Measurements from ENCODE around the gene ERGIC1. TPM values are rescaled to one million over a fixed set of nuclear protein-coding genes. Genes with fewer than 3 reads are reported as not detected.
"Not testable (repeated sequence)": the region's sequence is repeated elsewhere in the genome, so short reads cannot be mapped to it uniquely, and the experiment has no call there.

Gene ERGIC1
- total RNA-seq, 1 donor from 2014 or later = 76.9 TPM

- DNase-seq (ENCODE audit: low spot score) = no peak
- intact Hi-C loops (cut with DNase I) = no loop called here
Observed at GRCh38 chr5:172891716-172892421, 57.8 kb downstream of the ERGIC1 start.

- intact Hi-C loops (cut with DNase I) = no loop called here
- DNase-seq (ENCODE audit: low spot score) = no peak
Observed at GRCh38 chr5:172892713-172893112, 58.7 kb downstream of the ERGIC1 start.

GRCh38 chr5:172894767-172895388, 60.8 kb downstream of the ERGIC1 start:
- intact Hi-C loops (cut with DNase I) = no loop called here

GRCh38 chr5:172895549-172895948, 61.5 kb downstream of the ERGIC1 start:
- intact Hi-C loops (cut with DNase I) = no loop called here
- no peak for DNase-seq (ENCODE audit: low spot score)

More at GRCh38 chr5:172894767-172895388, 60.8 kb downstream of the ERGIC1 start:
- DNase-seq (ENCODE audit: low spot score) = no peak

GRCh38 chr5:172896465-172896864, 62.4 kb downstream of the ERGIC1 start:
- intact Hi-C loops (cut with DNase I) = no loop called here
- no peak for DNase-seq (ENCODE audit: low spot score)

- intact Hi-C loops (cut with DNase I); DNase-seq (ENCODE audit: low spot score): not testable (repeated sequence)
Observed at GRCh38 chr5:172897067-172897466, 63.0 kb downstream of the ERGIC1 start.

- no peak for DNase-seq (ENCODE audit: low spot score)
- intact Hi-C loops (cut with DNase I) = no loop called here
Observed at GRCh38 chr5:172897481-172898217, 63.6 kb downstream of the ERGIC1 start.

- DNase-seq (ENCODE audit: low spot score) = no peak
- intact Hi-C loops (cut with DNase I) = no loop called here
Observed at GRCh38 chr5:172898218-172898842, 64.3 kb downstream of the ERGIC1 start.

GRCh38 chr5:172898843-172899369, 64.9 kb downstream of the ERGIC1 start:
- DNase-seq (ENCODE audit: low spot score) = no peak
- intact Hi-C loops (cut with DNase I) = no loop called here

GRCh38 chr5:172899436-172899835, 65.4 kb downstream of the ERGIC1 start:
- no peak for DNase-seq (ENCODE audit: low spot score)
- intact Hi-C loops (cut with DNase I) = no loop called here

GRCh38 chr5:172901012-172901780, 67.1 kb downstream of the ERGIC1 start:
- intact Hi-C loops (cut with DNase I) = loop anchor here (5.0 kb wide), 1 partner anchor 34 kb away; no protein-coding TSS in a partner anchor
- DNase-seq (ENCODE audit: low spot score) = peak; percentile 85

GRCh38 chr5:172901788-172902496, 67.9 kb downstream of the ERGIC1 start:
- intact Hi-C loops (cut with DNase I) = loop anchor here (2.0 to 5.0 kb wide), 3 partner anchors 35 to 185 kb away; partner anchors contain the start of gene DUSP1
- DNase-seq (ENCODE audit: low spot score) = no peak

- intact Hi-C loops (cut with DNase I) = loop anchor here (2.0 to 5.0 kb wide), 3 partner anchors 35 to 186 kb away; partner anchors contain the start of gene DUSP1
- DNase-seq (ENCODE audit: low spot score) = peak; percentile 87
Observed at GRCh38 chr5:172902497-172903472, 68.7 kb downstream of the ERGIC1 start.

GRCh38 chr5:172903790-172904189, 69.7 kb downstream of the ERGIC1 start:
- intact Hi-C loops (cut with DNase I) = loop anchor here (2.0 to 5.0 kb wide), 3 partner anchors 36 to 187 kb away; partner anchors contain the start of gene DUSP1
- DNase-seq (ENCODE audit: low spot score) = no peak

- DNase-seq (ENCODE audit: low spot score) = no peak
Observed at GRCh38 chr5:172904312-172904642, 70.2 kb downstream of the ERGIC1 start.

GRCh38 chr5:172904643-172905345, 70.7 kb downstream of the ERGIC1 start:
- intact Hi-C loops (cut with DNase I) = loop anchor here (5.0 kb wide), 1 partner anchor 37 kb away; no protein-coding TSS in a partner anchor
- DNase-seq (ENCODE audit: low spot score) = peak; percentile 80

More at GRCh38 chr5:172904312-172904642, 70.2 kb downstream of the ERGIC1 start:
- intact Hi-C loops (cut with DNase I) = loop anchor here (5.0 kb wide), 1 partner anchor 37 kb away; no protein-coding TSS in a partner anchor

All from cardiac septum (tissue), 1 donor.